GM13976 (cell line): Measurements from ENCODE around the gene SCAP.

Experiments used
- DNase-seq: peaks from one replicate; pipeline ENCODE4 v3.0.0; 2012; ENCODE audit warnings: low spot score
- in situ Hi-C: fragments of 300-500 bp; cut with MboI; formaldehyde crosslinking; loops from one replicate; pipeline ENCODE4 v1.12.0; 2022; ENCODE audit warnings: low sequenced_read_pairs, mixed read lengths, inconsistent platforms; ENCODE audit not compliant: unreplicated experiment
- TF ChIP-seq, protein P1 (sequence below): IDR thresholded peaks from 2 replicates; pipeline ENCODE4 v1.5.1; 2012; ENCODE audit warnings: borderline replicate concordance, mild to moderate bottlenecking; ENCODE audit not compliant: insufficient read depth; ENCODE audit errors: extremely low read depth, missing control alignments, control extremely low read depth

Gene SCAP

DNA sequence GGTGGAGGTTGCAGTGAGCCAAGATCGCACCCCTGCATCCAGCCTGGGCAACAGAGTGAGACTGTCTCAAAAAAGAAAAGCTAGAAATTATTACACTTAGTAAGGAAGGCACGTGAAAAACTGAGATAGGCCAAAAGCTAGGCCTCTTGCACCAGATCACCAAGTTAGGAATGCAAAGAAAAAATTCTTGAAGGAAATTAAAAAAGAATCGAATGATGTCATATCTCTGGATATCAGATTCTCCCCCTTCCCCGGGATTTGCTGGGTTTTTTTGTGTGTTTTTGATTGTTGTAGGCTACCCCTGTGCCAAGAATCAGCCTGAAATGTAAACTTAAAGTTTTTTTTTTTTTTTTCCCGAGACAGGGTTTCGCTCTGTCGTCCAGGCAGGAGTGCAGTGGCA, 77.5 kb downstream of the SCAP start:
- in situ Hi-C loops, result no loop called here
- DNase-seq, result no peak

DNA sequence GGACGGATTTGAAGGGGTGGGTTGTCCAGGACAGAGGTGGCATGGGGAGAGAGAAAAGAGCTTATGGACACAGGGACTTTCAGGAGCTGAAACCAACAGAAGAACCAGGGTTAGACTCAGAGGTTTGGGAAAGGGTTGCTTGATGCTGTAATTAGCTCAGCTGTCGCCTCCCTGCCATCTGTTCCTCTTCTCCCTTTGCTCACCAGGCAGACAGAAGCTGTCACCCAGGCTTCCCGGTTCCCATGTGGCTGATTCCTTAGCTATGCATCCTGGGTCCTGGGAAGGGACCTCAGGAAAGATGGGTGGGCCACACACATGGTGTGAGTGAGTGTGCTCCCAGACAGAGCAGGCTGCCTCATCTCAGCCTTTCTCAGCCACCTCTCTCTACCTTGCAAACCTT, 80.9 kb downstream of the SCAP start:
- in situ Hi-C loops, result no loop called here
- DNase-seq, result no peak
- TF ChIP-seq, protein P1, sequence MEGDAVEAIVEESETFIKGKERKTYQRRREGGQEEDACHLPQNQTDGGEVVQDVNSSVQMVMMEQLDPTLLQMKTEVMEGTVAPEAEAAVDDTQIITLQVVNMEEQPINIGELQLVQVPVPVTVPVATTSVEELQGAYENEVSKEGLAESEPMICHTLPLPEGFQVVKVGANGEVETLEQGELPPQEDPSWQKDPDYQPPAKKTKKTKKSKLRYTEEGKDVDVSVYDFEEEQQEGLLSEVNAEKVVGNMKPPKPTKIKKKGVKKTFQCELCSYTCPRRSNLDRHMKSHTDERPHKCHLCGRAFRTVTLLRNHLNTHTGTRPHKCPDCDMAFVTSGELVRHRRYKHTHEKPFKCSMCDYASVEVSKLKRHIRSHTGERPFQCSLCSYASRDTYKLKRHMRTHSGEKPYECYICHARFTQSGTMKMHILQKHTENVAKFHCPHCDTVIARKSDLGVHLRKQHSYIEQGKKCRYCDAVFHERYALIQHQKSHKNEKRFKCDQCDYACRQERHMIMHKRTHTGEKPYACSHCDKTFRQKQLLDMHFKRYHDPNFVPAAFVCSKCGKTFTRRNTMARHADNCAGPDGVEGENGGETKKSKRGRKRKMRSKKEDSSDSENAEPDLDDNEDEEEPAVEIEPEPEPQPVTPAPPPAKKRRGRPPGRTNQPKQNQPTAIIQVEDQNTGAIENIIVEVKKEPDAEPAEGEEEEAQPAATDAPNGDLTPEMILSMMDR, result no peak

More for the DNA sequence above, 77.5 kb downstream of the SCAP start:
- TF ChIP-seq, protein P1, result no peak

DNA sequence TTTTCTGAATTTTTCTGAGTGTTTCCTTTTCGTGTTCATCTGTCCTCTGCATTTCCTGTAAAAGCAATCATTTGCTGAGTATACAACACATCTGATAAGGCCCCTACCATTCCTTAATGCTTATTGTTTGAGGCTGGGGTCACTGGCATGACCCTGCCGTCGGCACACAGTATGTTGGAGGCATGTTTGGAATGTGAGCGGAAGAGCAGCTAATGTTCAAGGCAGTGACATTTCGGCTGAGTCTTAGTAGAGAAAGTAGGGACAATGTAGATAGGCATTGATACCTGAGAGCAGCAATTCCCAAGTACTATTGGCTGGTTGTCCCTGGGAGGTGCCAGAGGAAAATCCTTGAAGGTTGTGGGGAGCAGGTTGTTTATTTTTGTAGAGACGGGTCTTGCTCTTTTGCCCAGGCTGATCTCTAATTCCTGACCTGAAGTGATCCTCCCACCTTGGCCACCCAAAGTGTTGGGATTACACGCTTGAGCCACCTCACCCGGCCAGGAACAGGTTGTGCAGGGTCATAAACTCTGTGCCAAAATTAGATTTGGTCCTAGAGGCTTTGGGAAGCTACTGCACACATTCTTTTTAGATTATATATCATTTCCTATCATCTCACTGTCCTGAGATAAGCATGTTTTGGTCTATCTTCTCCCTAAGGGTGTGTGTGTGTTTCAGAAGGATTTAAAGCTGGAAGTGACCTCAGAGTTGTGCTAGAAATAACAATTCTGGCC, 81.4 kb downstream of the SCAP start:
- in situ Hi-C loops, result no loop called here
- TF ChIP-seq, protein P1, result no peak

DNA sequence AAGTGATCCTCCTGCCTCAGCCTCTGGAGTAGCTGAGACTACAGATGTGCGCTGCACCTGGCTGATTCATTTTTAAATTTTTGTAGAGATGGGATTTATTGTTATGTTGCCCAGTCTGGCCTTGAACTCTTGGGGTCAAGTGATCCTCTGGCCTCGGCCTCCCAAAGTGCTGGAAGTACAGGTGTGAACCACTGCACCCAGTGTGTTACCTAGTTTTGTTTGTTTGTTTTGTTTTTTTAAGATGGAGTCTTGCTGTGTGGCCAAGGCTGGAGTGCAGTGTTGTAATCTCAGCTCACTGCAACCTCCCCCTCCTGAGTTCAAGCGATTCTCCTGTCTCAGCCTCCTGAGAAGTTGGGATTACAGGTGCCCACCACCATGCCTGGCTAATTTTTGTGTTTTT, 82.8 kb downstream of the SCAP start:
- TF ChIP-seq, protein P1, result no peak
- in situ Hi-C loops, result no loop called here
- DNase-seq, result no peak

More for the DNA sequence above, 81.4 kb downstream of the SCAP start:
- no peak for DNase-seq

DNA sequence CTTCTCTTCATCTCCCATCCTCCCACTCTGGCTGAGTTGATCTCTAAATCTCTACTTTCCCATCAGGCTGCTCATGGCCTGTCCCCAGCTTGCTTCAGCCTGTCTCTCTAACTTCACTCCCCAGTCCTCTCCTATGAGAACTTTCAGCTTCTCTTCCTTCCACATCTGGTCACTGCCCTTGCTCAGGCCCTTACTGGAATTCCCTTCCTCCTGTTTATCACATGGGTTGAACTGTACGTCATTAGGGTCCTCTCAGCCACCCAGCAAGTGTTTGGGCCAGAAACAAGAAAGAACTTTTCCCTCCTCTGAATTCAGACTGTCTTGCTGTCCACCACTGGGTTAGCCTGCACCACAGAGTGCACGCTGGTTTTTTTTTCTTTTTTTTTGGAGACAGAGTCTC, 89.9 kb downstream of the SCAP start:
- in situ Hi-C loops, result no loop called here
- TF ChIP-seq, protein P1, result no peak

DNA sequence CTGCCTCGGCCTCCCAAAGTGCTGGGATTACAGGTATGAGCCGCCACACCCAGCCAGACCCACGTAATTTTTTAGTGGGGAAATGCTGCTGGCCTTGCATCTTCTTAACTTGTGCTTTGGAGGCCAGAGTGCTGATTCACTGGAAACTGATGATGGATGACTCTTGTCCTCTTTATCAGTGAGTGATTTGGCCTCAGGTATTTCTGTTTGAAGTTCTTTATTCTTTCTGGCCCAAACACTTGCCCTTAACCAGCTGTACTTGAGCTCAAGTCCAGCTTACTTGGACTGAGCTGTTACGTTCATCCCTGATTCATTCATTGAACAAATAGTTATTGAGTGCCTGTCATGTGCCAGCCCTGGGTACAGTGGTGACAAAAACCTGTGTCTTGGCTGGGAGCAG, 90.7 kb downstream of the SCAP start:
- no peak for DNase-seq
- TF ChIP-seq, protein P1, result no peak
- in situ Hi-C loops, result no loop called here

More for the DNA sequence above, 89.9 kb downstream of the SCAP start:
- DNase-seq, result no peak
